DMS 273 (cell line): ENCODE data around the gene TOP2A.
"Not testable (repeated sequence)": the region's sequence is repeated elsewhere in the genome, so short reads cannot be mapped to it uniquely, and the experiment has no call there.

ENCODE experiments used
- DNase-seq: peaks from one replicate; lab custom pipeline; 2025; ENCODE audit not compliant: unreplicated experiment; lab: John Stamatoyannopoulos, UW

TOP2A gene

GRCh38 chr17:40382251-40382650, 35.4 kb downstream of the TOP2A start:
- DNase-seq: no peak

GRCh38 chr17:40378966-40379365, 38.7 kb downstream of the TOP2A start:
- no peak for DNase-seq

GRCh38 chr17:40377832-40378231, 39.9 kb downstream of the TOP2A start:
- DNase-seq: no peak

DNA sequence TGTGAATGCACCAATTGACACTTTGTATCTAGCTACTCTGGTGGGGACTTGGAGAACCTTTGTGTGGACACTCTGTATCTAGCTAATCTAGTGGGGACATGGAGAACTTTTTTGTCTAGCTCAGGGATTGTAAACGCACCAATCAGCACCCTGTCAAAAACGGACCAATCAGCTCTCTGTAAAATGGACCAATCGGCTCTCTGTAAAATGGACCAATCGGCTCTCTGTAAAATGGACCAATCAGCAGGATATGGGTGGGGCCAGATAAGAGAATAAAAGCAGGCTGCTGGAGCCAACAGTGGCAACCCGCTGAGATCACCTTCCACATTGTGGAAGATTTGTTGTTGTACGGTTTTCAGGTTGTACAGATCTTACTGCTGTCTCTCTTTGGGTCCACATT, 41.2 kb downstream of the TOP2A start:
- DNase-seq: not testable (repeated sequence)

GRCh38 chr17:40375786-40376185, 41.9 kb downstream of the TOP2A start:
- DNase-seq: not testable (repeated sequence)

DNA sequence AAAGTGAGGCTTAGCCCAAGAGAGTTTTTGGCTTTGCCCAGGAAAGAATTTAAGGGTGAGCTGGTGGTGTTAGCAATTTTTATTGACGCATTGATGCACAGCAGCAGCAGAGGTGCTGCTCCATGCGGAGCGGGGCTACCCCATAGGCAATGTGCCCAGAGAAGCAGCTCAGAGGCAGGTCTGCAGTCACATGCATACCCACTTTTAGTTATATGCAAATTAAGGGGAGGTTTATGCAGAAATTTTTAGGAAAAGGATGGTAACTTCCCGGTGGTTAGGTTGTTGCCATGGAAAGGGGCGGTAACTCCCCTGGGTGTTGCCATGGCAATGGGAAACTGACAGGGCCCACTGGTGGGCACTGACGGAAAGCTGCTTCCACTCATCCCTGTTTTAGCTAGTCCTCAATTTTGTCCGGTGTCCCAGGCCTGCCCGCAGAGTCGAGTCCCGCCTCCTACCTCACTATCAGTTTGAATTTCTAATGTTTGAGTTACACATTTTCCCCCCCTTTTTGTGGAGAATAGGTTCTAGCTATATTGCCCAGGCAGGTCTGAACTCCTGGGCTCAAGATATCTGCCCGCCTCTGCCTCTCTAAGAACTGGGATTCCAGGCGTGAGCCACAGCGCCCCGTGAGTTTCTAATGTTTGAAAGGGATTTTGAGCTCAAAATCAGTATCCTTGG, 42.7 kb downstream of the TOP2A start:
- DNase-seq: no peak

GRCh38 chr17:40373999-40374398, 43.7 kb downstream of the TOP2A start:
- DNase-seq: no peak

- no peak for DNase-seq
Observed at GRCh38 chr17:40373324-40373723, 44.4 kb downstream of the TOP2A start.

DNA sequence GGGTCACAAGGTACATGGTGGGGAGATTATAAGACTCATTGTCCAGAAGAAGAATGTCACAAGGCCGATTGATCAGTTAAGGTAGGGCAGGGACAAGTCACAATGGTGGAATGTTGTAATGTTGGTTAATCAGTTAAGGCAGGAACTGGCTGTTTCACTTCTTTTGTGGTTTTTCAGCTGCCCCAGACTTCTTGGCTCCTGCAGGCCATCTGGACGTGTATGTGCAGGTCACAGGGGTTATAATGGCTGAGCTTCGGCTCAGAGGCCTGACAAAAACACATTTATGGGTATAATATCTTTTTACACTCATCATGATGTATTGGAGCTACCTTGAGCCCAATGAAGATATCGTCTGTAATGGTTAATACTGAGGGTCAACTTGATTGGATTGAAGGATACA, 45.1 kb downstream of the TOP2A start:
- not testable (repeated sequence) for DNase-seq

GRCh38 chr17:40372031-40372430, 45.7 kb downstream of the TOP2A start:
- no peak for DNase-seq

GRCh38 chr17:40371261-40371929, 46.3 kb downstream of the TOP2A start:
- DNase-seq: peak; percentile 52

- DNase-seq: no peak
Observed at GRCh38 chr17:40369923-40370322, 47.8 kb downstream of the TOP2A start.

- not testable (repeated sequence) for DNase-seq
Observed at GRCh38 chr17:40367728-40368127, 50.0 kb downstream of the TOP2A start.

DNA sequence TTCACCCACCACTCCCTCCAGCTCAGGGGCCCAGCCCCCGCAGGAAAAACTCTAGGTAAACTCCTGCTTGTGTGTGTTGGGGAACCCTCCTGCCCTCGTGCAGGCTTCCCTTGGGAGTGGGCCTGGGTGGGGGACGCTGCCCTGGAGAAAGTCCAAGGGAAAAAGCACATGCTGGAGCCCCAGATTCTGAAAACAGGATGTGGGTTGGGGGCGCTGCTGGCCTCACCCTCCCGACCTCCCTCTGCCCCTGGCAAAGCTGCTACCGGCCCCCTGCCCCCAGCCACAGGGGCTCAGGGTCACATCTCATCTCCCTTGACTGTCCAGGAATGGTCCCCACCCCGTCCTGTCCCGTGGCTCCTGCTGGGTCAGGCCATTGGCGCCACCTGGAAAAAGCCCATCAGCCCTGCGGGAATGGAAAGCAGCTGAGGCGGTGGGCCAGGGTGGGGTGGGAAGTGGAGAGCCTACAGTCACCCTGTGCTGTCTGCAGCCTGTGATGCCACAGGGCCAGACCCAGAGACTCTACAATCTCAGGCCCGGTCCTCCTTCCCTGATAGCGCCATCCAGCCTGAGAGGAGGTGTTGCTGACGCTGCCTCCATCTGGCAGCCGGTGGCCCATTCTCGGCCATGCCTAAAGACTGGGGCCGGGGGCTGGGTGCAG, 50.7 kb downstream of the TOP2A start:
- no peak for DNase-seq

- DNase-seq: no peak
Observed at GRCh38 chr17:40366076-40366860, 51.4 kb downstream of the TOP2A start.

GRCh38 chr17:40364906-40365305, 52.8 kb downstream of the TOP2A start:
- DNase-seq: no peak

- no peak for DNase-seq
Observed at GRCh38 chr17:40364121-40364861, 53.4 kb downstream of the TOP2A start, which contains the start of gene GJD3. TSS of gene GJD3 (minus strand) at chr17:40364737. CDS start at chr17:40363815, 922 bp downstream.

GRCh38 chr17:40363111-40363827, 54.4 kb downstream of the TOP2A start:
- DNase-seq: peak; percentile 72

GRCh38 chr17:40362696-40363110, 55.0 kb downstream of the TOP2A start:
- peak; percentile 92 for DNase-seq
